Measurements from ENCODE around the gene DUSP22.
"Not testable (repeated sequence)": the region's sequence is repeated elsewhere in the genome, so short reads cannot be mapped to it uniquely, and the experiment has no call there.

DUSP22 gene

DNA sequence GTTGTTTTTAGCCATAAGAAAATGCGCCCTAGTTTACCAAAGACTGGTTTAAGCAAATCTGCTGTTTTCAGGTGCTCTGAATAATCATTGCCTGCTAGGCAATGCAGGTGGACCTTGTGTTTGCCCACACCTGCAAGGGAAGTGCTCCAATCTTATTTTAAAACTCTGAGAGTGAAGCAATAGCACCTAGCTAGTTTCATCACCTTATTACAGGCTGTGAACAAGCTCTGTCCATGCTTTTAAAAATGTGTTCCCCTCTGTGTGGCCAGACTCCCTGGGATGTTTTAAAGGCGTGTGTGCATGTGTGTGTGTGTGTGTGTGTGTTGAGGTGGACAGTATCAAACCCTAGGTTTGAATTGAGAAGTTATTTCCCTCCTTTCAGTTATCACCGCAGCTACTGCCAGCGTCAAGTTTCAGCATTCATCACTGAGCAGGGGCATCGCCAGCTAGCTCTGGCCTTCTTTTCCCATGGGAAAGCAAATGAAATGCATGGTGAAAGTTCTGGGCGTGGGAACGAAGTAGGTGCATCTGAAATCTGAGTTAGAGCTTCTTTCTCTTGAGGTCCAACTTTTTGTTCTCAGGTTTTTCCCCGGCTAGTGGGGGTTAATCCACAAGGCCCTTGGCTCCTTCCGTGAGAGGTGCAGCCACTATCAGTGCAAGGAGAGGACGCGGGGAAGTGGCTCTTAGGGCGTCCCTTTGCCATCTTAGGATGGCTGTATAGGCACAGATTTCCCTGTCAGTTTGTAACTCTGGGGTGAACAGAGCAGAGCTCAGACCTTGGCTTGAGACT lies 30.8 kb downstream of the DUSP22 start:
- Histone ChIP-seq H3K27ac (ENCODE audit: low read depth, low read length) (no peak overlapping the region), H3K27me3 (ENCODE audit: control insufficient read depth in 5 of 5, insufficient read depth in 4 of 5, low read length in 5 of 5) (no peaks in the 10 kb centered on the region), H3K9me3 (ENCODE audit: control insufficient read depth in 5 of 5, low read length in 5 of 5) (no peaks in the 10 kb centered on the region), H3K9ac (ENCODE audit: low read length in 5 of 5) (no peak overlapping the region), H3K4me3 (ENCODE audit: low read depth in 1 of 5, low read length in 5 of 5) (no peak overlapping the region), H3K36me3 (ENCODE audit: control insufficient read depth in 5 of 5, insufficient read depth in 5 of 5, low read length in 5 of 5) (peaks cover 0 to 25% (median 9%) of the 10 kb centered on the region in 5 donors), H3K4me1 (ENCODE audit: control insufficient read depth in 5 of 5, insufficient read depth in 5 of 5, low read length in 5 of 5) (peaks cover 9 to 38% (median 26%) of the 10 kb centered on the region in 5 donors)

DNA sequence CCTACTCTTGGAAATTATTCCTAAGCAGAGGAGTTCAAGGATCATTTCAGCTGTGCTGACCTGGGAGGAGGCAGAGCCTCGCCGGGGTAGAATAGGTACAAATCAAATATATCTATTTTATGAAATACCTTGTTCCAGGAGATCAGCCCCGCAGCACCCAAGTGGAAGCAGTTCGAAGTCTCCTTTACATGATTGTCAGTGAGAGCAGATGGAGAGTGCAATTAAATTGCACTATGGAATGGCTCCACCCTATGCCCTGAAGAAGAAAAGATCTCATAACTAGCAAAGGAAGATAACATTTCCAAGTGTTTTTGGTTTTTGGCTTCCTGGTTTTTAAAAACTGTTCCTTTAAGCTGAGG lies 31.4 kb downstream of the DUSP22 start:
- no peaks in the 10 kb centered on the region for H3K9me3 ChIP-seq (ENCODE audit: control insufficient read depth in 5 of 5, low read length in 5 of 5)
- peaks cover 0 to 25% (median 9%) of the 10 kb centered on the region in 5 donors for H3K36me3 ChIP-seq (ENCODE audit: control insufficient read depth in 5 of 5, insufficient read depth in 5 of 5, low read length in 5 of 5)
- peaks cover 10 to 42% (median 27%) of the 10 kb centered on the region in 5 donors for H3K4me1 ChIP-seq (ENCODE audit: control insufficient read depth in 5 of 5, insufficient read depth in 5 of 5, low read length in 5 of 5)
- H3K27me3 ChIP-seq (ENCODE audit: control insufficient read depth in 5 of 5, insufficient read depth in 4 of 5, low read length in 5 of 5), result no peaks in the 10 kb centered on the region
- H3K4me3 ChIP-seq (ENCODE audit: low read depth in 1 of 5, low read length in 5 of 5), result no peak overlapping the region
- no peak overlapping the region for H3K9ac ChIP-seq (ENCODE audit: low read length in 5 of 5)
- no peak overlapping the region for H3K27ac ChIP-seq (ENCODE audit: low read depth, low read length)

DNA sequence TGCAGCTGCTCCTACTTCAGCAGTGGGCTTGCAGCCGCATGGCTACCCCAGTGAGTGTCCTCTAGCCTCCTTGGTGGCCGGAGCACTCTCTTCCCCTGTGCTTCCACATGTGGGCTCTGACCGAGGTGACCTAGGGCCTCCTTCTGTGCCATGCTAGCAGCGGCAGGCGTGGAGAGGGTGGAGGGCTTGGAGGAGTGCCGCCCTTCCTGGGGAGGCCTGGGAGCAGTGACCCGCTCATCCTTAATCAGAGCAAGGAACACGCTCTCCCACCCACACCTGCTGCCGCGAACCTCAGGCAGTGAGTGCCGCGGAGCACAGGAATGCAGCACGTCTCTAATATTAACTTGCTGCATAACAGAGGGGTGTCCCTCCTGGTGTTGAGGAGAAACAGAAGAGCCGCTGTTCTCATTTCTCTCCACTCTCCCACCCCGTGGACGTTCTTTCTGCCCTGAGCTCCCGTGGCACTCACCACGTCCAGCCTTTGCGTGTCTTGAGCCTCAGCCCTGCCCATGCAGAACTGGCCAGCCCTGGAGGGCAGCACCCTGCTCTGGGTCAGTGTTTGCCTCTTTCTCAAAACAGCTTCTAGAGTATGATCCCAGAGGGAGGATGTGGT lies 31.9 kb downstream of the DUSP22 start:
- Histone ChIP-seq H3K27me3 (ENCODE audit: control insufficient read depth in 5 of 5, insufficient read depth in 4 of 5, low read length in 5 of 5) (no peaks in the 10 kb centered on the region), H3K9me3 (ENCODE audit: control insufficient read depth in 5 of 5, low read length in 5 of 5) (no peaks in the 10 kb centered on the region), H3K9ac (ENCODE audit: low read length in 5 of 5) (no peak overlapping the region), H3K36me3 (ENCODE audit: control insufficient read depth in 5 of 5, insufficient read depth in 5 of 5, low read length in 5 of 5) (peaks cover 0 to 25% (median 8%) of the 10 kb centered on the region in 5 donors), H3K4me1 (ENCODE audit: control insufficient read depth in 5 of 5, insufficient read depth in 5 of 5, low read length in 5 of 5) (peaks cover 10 to 42% (median 27%) of the 10 kb centered on the region in 5 donors), H3K4me3 (ENCODE audit: low read depth in 1 of 5, low read length in 5 of 5) (no peak overlapping the region), H3K27ac (ENCODE audit: low read depth, low read length) (no peak overlapping the region)

- Histone ChIP-seq H3K9me3 (ENCODE audit: control insufficient read depth in 5 of 5, low read length in 5 of 5) (no peaks in the 10 kb centered on the region), H3K27ac (ENCODE audit: low read depth, low read length) (no peak overlapping the region), H3K36me3 (ENCODE audit: control insufficient read depth in 5 of 5, insufficient read depth in 5 of 5, low read length in 5 of 5) (peaks cover 0 to 25% (median 7%) of the 10 kb centered on the region in 5 donors), H3K9ac (ENCODE audit: low read length in 5 of 5) (no peak overlapping the region), H3K4me1 (ENCODE audit: control insufficient read depth in 5 of 5, insufficient read depth in 5 of 5, low read length in 5 of 5) (peaks cover 10 to 42% (median 27%) of the 10 kb centered on the region in 5 donors), H3K27me3 (ENCODE audit: control insufficient read depth in 5 of 5, insufficient read depth in 4 of 5, low read length in 5 of 5) (no peaks in the 10 kb centered on the region), H3K4me3 (ENCODE audit: low read depth in 1 of 5, low read length in 5 of 5) (no peak overlapping the region)
Observed at GRCh38 chr6:324729-325125, 32.4 kb downstream of the DUSP22 start.

GRCh38 chr6:325161-325860 lies 33.0 kb downstream of the DUSP22 start:
- H3K27ac ChIP-seq (ENCODE audit: low read depth, low read length); H3K9ac ChIP-seq (ENCODE audit: low read length in 5 of 5); H3K4me3 ChIP-seq (ENCODE audit: low read depth in 1 of 5, low read length in 5 of 5); H3K9me3 ChIP-seq (ENCODE audit: control insufficient read depth in 5 of 5, low read length in 5 of 5); H3K27me3 ChIP-seq (ENCODE audit: control insufficient read depth in 5 of 5, insufficient read depth in 4 of 5, low read length in 5 of 5): not testable (repeated sequence)
- Histone ChIP-seq H3K4me1 (ENCODE audit: control insufficient read depth in 5 of 5, insufficient read depth in 5 of 5, low read length in 5 of 5) (peaks cover 10 to 42% (median 27%) of the 10 kb centered on the region in 5 donors), H3K36me3 (ENCODE audit: control insufficient read depth in 5 of 5, insufficient read depth in 5 of 5, low read length in 5 of 5) (peaks cover 0 to 28% (median 5%) of the 10 kb centered on the region in 5 donors)

- not testable (repeated sequence) for H3K4me3 ChIP-seq (ENCODE audit: low read depth in 1 of 5, low read length in 5 of 5); H3K27ac ChIP-seq (ENCODE audit: low read depth, low read length)
- peaks cover 2 to 29% (median 3%) of the 10 kb centered on the region in 5 donors for H3K36me3 ChIP-seq (ENCODE audit: control insufficient read depth in 5 of 5, insufficient read depth in 5 of 5, low read length in 5 of 5)
Observed at GRCh38 chr6:326066-326465, 33.8 kb downstream of the DUSP22 start.

GRCh38 chr6:326896-327537 lies 34.7 kb downstream of the DUSP22 start:
- H3K27ac ChIP-seq (ENCODE audit: low read depth, low read length), result no peak overlapping the region

More at GRCh38 chr6:326066-326465, 33.8 kb downstream of the DUSP22 start:
- not testable (repeated sequence) for H3K27me3 ChIP-seq (ENCODE audit: control insufficient read depth in 5 of 5, insufficient read depth in 4 of 5, low read length in 5 of 5); H3K9me3 ChIP-seq (ENCODE audit: control insufficient read depth in 5 of 5, low read length in 5 of 5); H3K9ac ChIP-seq (ENCODE audit: low read length in 5 of 5)
- peaks cover 10 to 42% (median 27%) of the 10 kb centered on the region in 5 donors for H3K4me1 ChIP-seq (ENCODE audit: control insufficient read depth in 5 of 5, insufficient read depth in 5 of 5, low read length in 5 of 5)

DNA sequence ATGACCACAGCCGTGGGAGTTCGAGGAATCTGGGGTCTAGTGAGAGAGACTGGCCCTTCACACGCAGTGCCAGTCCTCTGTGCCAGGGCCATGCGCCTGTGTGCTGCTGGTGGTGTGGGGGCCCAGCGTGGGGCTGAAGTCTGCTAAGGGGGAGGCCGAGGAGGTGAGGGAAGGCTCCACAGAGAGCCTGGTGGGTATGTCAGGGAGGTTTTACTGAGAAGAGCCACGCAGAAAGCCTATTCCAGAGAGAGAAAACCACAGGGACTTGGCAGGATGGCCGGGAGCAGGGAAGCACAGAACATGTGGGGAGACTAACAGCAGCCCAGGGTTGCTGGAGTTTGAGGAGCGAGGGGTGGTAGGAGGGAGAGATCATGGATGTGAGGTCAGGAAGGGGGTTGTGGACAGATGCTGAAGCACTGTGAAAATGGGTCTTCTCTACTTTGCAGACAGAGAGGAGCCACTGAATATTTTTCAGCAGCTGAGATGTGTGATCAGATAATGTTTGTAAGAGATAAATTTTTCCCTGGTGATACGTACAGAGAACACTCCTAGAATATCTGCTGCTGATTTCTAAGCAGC lies 35.3 kb downstream of the DUSP22 start:
- Histone ChIP-seq H3K4me3 (ENCODE audit: low read depth in 1 of 5, low read length in 5 of 5) (peak overlapping the region in 3 of 5 donors; percentile 13 to 23 (median 22)), H3K4me1 (ENCODE audit: control insufficient read depth in 5 of 5, insufficient read depth in 5 of 5, low read length in 5 of 5) (peaks cover 11 to 48% (median 29%) of the 10 kb centered on the region in 5 donors), H3K9ac (ENCODE audit: low read length in 5 of 5) (peak overlapping the region in 1 of 5 donors; percentile 17), H3K36me3 (ENCODE audit: control insufficient read depth in 5 of 5, insufficient read depth in 5 of 5, low read length in 5 of 5) (peaks cover 2 to 29% (median 3%) of the 10 kb centered on the region in 5 donors), H3K9me3 (ENCODE audit: control insufficient read depth in 5 of 5, low read length in 5 of 5) (no peaks in the 10 kb centered on the region), H3K27ac (ENCODE audit: low read depth, low read length) (no peak overlapping the region), H3K27me3 (ENCODE audit: control insufficient read depth in 5 of 5, insufficient read depth in 4 of 5, low read length in 5 of 5) (no peaks in the 10 kb centered on the region)

More at GRCh38 chr6:326896-327537, 34.7 kb downstream of the DUSP22 start:
- Histone ChIP-seq H3K4me1 (ENCODE audit: control insufficient read depth in 5 of 5, insufficient read depth in 5 of 5, low read length in 5 of 5) (peaks cover 10 to 42% (median 27%) of the 10 kb centered on the region in 5 donors), H3K27me3 (ENCODE audit: control insufficient read depth in 5 of 5, insufficient read depth in 4 of 5, low read length in 5 of 5) (no peaks in the 10 kb centered on the region), H3K9me3 (ENCODE audit: control insufficient read depth in 5 of 5, low read length in 5 of 5) (no peaks in the 10 kb centered on the region), H3K36me3 (ENCODE audit: control insufficient read depth in 5 of 5, insufficient read depth in 5 of 5, low read length in 5 of 5) (peaks cover 2 to 29% (median 3%) of the 10 kb centered on the region in 5 donors), H3K4me3 (ENCODE audit: low read depth in 1 of 5, low read length in 5 of 5) (no peak overlapping the region), H3K9ac (ENCODE audit: low read length in 5 of 5) (no peak overlapping the region)

GRCh38 chr6:328136-328670 lies 35.9 kb downstream of the DUSP22 start:
- Histone ChIP-seq H3K9me3 (ENCODE audit: control insufficient read depth in 5 of 5, low read length in 5 of 5) (no peaks in the 10 kb centered on the region), H3K9ac (ENCODE audit: low read length in 5 of 5) (peak overlapping the region in 1 of 5 donors; percentile 17), H3K4me3 (ENCODE audit: low read depth in 1 of 5, low read length in 5 of 5) (peak overlapping the region in 2 of 5 donors; percentile 13 to 22), H3K4me1 (ENCODE audit: control insufficient read depth in 5 of 5, insufficient read depth in 5 of 5, low read length in 5 of 5) (peaks cover 13 to 49% (median 31%) of the 10 kb centered on the region in 5 donors), H3K27ac (ENCODE audit: low read depth, low read length) (no peak overlapping the region), H3K27me3 (ENCODE audit: control insufficient read depth in 5 of 5, insufficient read depth in 4 of 5, low read length in 5 of 5) (no peaks in the 10 kb centered on the region), H3K36me3 (ENCODE audit: control insufficient read depth in 5 of 5, insufficient read depth in 5 of 5, low read length in 5 of 5) (peaks cover 2 to 29% (median 3%) of the 10 kb centered on the region in 5 donors)

All from subcutaneous abdominal adipose tissue (tissue), 5 donors.